Memory B cell (primary cell): ENCODE results near the gene PRKD2.

Source experiments
- ATAC-seq: fragments of 150-1000 bp; cut with Tn5 transposase; 2 replicates; pipeline ENCODE4 v1.10.0; 2021; ENCODE audit warnings: low read depth, mild to moderate bottlenecking, moderate library complexity
- DNase-seq, 2 donors: peaks; one replicate each; pipeline ENCODE4 v3.0.0; 2022; ENCODE audit warnings: low spot score in 2 of 2
- H3K27ac Mint-ChIP-seq: one replicate; pipeline ENCODE4 v1.8.0; 2022; ENCODE audit warnings: mild to moderate bottlenecking, moderate library complexity, mixed read lengths
- H3K27me3 Mint-ChIP-seq: one replicate; pipeline ENCODE4 v1.8.0; 2022; ENCODE audit warnings: mixed read lengths
- H3K36me3 Mint-ChIP-seq: one replicate; pipeline ENCODE4 v1.8.0; 2022; ENCODE audit warnings: mild to moderate bottlenecking, mixed read lengths
- H3K4me1 Mint-ChIP-seq: one replicate; pipeline ENCODE4 v1.8.0; 2022; ENCODE audit warnings: mixed read lengths
- H3K4me3 Mint-ChIP-seq: one replicate; pipeline ENCODE4 v1.8.0; 2022; ENCODE audit warnings: mild to moderate bottlenecking, moderate library complexity, mixed read lengths
- H3K9me3 Mint-ChIP-seq: one replicate; pipeline ENCODE4 v1.8.0; 2022; ENCODE audit warnings: mixed read lengths

Gene PRKD2

GRCh38 chr19:46624958-46625661, 91.8 kb downstream of the PRKD2 start, which contains the start of gene PTGIR:
Gene PTGIR (minus strand): TSS chr19:46625089. CDS start chr19:46624225, 864 bp downstream.
- Mint-ChIP-seq H3K27ac (peak within 1 kb of the TSS; percentile 84), H3K4me3 (peak within 1 kb of the TSS; percentile 70), H3K27me3 (peaks cover 3% of the 10 kb centered on the region), H3K9me3 (no peaks in the 10 kb centered on the region), H3K36me3 (no peaks in the 10 kb centered on the region), H3K4me1 (peaks cover 36% of the 10 kb centered on the region)
- ATAC-seq (peak; percentile 68), DNase-seq (no peak)
